ENCODE results near the gene CHST8.

Gene CHST8

DNA sequence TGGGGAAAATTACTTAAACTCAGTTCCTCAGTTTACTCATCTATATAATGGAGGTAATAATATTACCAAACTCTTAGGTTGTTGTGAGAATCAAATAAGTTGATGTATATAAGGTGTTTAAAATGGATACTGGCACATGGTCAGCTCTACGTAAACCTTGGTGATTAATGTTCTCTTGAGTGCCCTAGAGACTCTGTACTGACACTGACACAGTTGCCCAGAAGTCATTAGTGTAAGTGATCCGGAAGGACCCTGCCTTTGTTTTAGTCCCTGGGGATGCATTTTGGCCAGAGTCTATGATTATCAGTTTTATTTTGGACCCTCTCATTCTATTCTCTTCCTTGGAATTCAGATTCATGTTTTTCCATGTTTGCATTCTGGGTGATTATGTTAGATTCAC lies 31.9 kb downstream of the CHST8 start:
- no peak for TF ChIP-seq POLR2AphosphoS5 (IDR thresholded peaks at IDR 0.05; ENCODE audit: low read depth, low read length)
- TF ChIP-seq TAF1 (IDR thresholded peaks at IDR 0.05; ENCODE audit: borderline replicate concordance, insufficient read depth, low read length), result no peak
- TF ChIP-seq FOXP2 (optimal IDR thresholded peaks at IDR 0.05; ENCODE audit: borderline replicate concordance, extremely low read depth, extremely low read length, insufficient read depth), result no peak
- TF ChIP-seq SIN3A (IDR thresholded peaks at IDR 0.05; ENCODE audit: borderline replicate concordance, insufficient read depth, low read length), result no peak
- TF ChIP-seq, protein P1, sequence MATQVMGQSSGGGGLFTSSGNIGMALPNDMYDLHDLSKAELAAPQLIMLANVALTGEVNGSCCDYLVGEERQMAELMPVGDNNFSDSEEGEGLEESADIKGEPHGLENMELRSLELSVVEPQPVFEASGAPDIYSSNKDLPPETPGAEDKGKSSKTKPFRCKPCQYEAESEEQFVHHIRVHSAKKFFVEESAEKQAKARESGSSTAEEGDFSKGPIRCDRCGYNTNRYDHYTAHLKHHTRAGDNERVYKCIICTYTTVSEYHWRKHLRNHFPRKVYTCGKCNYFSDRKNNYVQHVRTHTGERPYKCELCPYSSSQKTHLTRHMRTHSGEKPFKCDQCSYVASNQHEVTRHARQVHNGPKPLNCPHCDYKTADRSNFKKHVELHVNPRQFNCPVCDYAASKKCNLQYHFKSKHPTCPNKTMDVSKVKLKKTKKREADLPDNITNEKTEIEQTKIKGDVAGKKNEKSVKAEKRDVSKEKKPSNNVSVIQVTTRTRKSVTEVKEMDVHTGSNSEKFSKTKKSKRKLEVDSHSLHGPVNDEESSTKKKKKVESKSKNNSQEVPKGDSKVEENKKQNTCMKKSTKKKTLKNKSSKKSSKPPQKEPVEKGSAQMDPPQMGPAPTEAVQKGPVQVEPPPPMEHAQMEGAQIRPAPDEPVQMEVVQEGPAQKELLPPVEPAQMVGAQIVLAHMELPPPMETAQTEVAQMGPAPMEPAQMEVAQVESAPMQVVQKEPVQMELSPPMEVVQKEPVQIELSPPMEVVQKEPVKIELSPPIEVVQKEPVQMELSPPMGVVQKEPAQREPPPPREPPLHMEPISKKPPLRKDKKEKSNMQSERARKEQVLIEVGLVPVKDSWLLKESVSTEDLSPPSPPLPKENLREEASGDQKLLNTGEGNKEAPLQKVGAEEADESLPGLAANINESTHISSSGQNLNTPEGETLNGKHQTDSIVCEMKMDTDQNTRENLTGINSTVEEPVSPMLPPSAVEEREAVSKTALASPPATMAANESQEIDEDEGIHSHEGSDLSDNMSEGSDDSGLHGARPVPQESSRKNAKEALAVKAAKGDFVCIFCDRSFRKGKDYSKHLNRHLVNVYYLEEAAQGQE (IDR thresholded peaks at IDR 0.05; ENCODE audit: insufficient read depth in 1 of 2, low read depth in 2 of 2, low read length in 2 of 2), result no peak

DNA sequence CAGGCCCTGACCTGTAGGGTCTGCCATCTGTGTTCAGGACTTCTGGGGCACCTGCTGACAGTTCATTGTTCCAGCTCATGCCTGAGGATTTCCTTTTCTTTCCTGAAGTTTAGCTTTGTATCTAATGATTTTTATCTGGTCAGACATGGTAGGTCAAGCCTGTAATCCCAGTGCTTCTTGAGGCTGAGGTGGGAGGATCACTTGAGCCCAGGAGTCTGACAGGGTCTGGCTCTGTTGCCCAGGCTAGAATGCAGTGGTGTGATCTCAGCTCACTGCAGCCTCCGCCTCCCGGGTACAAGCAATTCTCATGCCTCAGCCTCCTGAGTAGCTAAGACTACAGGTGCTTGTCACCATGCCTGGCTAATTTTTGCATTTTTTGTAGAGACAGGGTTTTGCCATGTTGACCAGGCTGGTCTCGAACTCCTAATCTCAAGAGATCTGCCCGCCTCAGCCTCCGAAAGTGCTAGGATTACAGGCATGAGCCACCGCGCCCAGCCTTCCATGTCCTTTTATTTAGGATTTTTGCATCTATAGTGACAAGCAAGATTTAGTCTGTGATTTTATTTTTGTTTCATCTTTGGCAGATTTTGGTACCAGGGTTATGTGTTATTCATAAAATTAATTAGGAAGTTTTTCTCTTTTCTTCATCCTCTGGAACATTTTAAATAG lies 33.2 kb downstream of the CHST8 start:
- TF ChIP-seq SIN3A (IDR thresholded peaks at IDR 0.05; ENCODE audit: borderline replicate concordance, insufficient read depth, low read length) (no peak), POLR2AphosphoS5 (IDR thresholded peaks at IDR 0.05; ENCODE audit: low read depth, low read length) (no peak), TAF1 (IDR thresholded peaks at IDR 0.05; ENCODE audit: borderline replicate concordance, insufficient read depth, low read length) (no peak), FOXP2 (optimal IDR thresholded peaks at IDR 0.05; ENCODE audit: borderline replicate concordance, extremely low read depth, extremely low read length, insufficient read depth) (no peak)
- TF ChIP-seq, protein P1 (IDR thresholded peaks at IDR 0.05; ENCODE audit: insufficient read depth in 1 of 2, low read depth in 2 of 2, low read length in 2 of 2), result no peak

DNA sequence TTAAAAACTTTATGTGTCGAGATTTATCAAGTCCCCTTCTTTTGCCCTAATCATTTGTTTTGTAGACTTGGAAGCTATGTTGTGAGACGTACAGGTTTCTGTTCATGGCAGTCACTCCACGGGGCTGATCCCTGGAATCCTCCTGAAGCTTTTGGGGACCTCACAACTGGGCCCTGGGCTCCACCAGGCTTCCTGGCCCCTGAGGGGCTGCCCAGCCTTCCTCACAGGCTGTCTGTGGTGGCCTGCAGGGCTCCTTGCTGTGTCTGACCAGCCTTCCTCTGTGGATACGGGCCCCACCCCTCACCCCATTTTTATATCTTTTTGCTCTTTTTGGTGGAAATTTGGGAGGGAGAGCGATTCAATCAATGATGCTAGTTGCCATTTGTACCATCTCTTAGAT lies 38.1 kb downstream of the CHST8 start:
- TF ChIP-seq FOXP2 (optimal IDR thresholded peaks at IDR 0.05; ENCODE audit: borderline replicate concordance, extremely low read depth, extremely low read length, insufficient read depth) (no peak), TAF1 (IDR thresholded peaks at IDR 0.05; ENCODE audit: borderline replicate concordance, insufficient read depth, low read length) (no peak), SIN3A (IDR thresholded peaks at IDR 0.05; ENCODE audit: borderline replicate concordance, insufficient read depth, low read length) (no peak), POLR2AphosphoS5 (IDR thresholded peaks at IDR 0.05; ENCODE audit: low read depth, low read length) (no peak)
- TF ChIP-seq, protein P1 (IDR thresholded peaks at IDR 0.05; ENCODE audit: insufficient read depth in 1 of 2, low read depth in 2 of 2, low read length in 2 of 2), result no peak

DNA sequence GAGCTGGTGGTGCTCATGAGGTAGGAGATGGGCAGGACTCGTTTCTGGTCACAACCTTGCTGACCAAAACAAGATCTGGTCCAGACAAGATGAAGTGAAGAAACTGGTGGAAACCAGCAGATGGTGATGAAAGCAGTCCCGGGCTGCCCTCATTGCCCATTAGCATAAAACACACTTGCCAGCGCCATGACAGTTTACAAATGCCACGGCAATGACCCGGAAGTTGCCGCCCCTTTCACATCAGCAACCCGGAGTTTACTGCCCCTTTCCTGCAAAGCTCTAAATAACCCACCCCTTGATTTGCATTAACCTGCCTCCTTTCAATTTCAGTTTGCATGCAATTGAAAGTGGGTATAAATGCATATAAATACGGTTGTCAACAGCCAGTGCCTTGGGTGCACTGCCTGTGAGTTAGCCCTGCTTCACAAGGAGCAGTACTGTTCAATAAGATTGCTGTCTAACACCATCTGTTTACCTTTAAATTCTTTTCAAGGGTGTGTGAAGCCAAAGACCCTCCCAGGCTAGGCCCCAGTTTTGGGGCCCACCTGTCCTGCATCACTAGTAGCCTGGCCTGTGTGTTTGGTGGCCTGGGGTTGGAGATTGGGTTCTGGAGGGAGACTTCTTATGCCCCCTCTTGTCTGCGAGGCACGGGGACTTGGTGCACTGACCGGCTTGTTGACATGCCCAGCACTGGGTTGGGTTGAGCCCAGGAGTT lies 38.8 kb downstream of the CHST8 start:
- TF ChIP-seq SIN3A (IDR thresholded peaks at IDR 0.05; ENCODE audit: borderline replicate concordance, insufficient read depth, low read length) (no peak), TAF1 (IDR thresholded peaks at IDR 0.05; ENCODE audit: borderline replicate concordance, insufficient read depth, low read length) (no peak), FOXP2 (optimal IDR thresholded peaks at IDR 0.05; ENCODE audit: borderline replicate concordance, extremely low read depth, extremely low read length, insufficient read depth) (no peak), POLR2AphosphoS5 (IDR thresholded peaks at IDR 0.05; ENCODE audit: low read depth, low read length) (no peak)
- TF ChIP-seq, protein P1 (IDR thresholded peaks at IDR 0.05; ENCODE audit: insufficient read depth in 1 of 2, low read depth in 2 of 2, low read length in 2 of 2), result no peak
